Stimulated activated CD4-positive, alpha-beta T cell treated with anti-CD3 and anti-CD28 coated beads, Interleukin-4, amount 100 ng/mL, for 1 hour (primary cell): ENCODE results near the gene NPHP1.
"Not testable (repeated sequence)": the region's sequence is repeated elsewhere in the genome, so short reads cannot be mapped to it uniquely, and the experiment has no call there.

Experiments
- DNase-seq: peaks from one replicate; pipeline ENCODE4 v3.0.0-alpha.2; 2020

The NPHP1 gene

GRCh38 chr2:110204408-110205385, at the start of gene NPHP1:
Gene NPHP1, minus strand, starts transcription at chr2:110205013. Its CDS starts 45 bp downstream, at chr2:110204968.
- DNase-seq: peak; percentile 80

GRCh38 chr2:110248081-110248795, 43.4 kb upstream of the NPHP1 start:
- DNase-seq: not testable (repeated sequence)

- not testable (repeated sequence) for DNase-seq
Measured at GRCh38 chr2:110245488-110246435, 40.9 kb upstream of the NPHP1 start.

DNA sequence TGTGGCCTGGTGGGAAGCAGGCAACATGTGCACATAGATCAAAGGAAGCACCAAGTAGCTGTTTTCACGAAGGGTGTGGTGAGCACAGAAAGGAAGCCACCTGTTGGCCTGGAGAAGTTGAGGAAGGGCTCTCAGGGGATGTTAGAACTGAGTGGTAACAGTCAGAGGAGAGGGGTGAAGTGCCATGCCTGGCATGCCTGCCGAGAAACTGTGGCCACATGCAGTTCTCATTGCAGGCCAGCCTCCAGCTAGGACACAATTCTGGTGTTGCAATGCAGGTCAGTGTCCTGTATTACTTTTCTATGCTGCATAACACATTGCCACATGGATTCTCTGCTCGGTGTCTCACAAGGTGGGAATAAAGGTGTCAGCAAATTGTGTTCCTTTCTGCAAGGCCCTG, 38.5 kb upstream of the NPHP1 start:
- not testable (repeated sequence) for DNase-seq

- DNase-seq: not testable (repeated sequence)
Measured at GRCh38 chr2:110234514-110234913, 29.7 kb upstream of the NPHP1 start.

DNA sequence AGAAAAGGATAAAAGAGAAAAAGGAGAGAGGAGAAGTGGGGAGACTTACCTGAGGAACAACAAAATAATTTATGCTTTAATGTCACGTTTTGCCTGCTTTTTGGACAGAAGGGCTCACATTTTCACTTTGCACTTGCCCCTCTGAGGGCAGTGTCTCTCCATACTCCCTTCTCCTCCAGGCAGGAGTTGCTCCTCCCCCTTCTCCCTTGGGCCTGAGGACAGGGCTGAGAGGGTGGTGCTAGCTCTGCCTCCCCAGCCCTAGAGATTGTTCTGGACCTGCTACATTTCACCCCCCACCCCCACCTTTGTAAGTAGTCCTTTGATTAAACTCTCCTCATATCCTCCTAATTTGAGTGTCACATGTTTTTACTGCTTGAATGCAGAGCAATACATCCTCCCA, 25.1 kb upstream of the NPHP1 start:
- DNase-seq: not testable (repeated sequence)

DNA sequence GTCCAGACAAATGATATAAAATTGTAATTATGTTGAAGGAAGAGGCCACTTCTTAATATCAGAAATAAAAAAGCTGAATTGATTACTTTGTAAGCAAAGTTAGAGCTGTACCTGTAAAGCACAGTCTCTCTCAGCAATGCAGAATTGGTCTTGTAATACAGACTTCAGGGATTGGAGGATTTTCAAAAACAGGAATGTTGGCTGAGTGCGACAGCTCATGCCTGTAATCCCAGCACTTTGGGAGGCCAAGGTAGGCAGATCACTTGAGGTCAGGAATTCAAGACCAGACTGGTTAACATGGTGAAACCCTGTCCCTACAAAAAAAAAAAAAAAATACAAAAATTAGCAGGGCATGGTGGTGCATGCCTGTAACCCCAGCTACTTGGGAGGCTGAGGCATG, 17.8 kb upstream of the NPHP1 start:
- DNase-seq: not testable (repeated sequence)

- DNase-seq: no peak
Measured at GRCh38 chr2:110221938-110222337, 17.1 kb upstream of the NPHP1 start.

DNA sequence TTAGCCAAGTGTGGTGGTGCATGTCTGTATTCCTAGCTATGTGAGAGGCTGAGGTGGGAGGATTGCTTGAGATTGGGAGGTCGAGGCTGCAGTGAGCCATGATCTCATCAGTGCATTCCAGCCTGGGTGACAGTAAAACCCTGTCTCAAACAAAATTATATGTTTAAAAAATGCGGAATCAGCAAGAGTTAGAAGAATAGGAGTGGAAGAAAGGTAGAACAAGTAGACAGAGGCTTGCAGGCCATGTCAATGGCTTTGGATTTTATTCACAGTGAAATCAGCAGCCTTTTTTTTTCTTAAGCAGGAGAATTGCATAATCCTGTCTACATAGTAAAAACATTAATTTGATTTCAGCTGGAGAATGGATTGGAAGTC, 15.4 kb upstream of the NPHP1 start:
- no peak for DNase-seq

GRCh38 chr2:110219496-110220189, 14.8 kb upstream of the NPHP1 start:
- no peak for DNase-seq

GRCh38 chr2:110218889-110219288, 14.1 kb upstream of the NPHP1 start:
- not testable (repeated sequence) for DNase-seq

DNA sequence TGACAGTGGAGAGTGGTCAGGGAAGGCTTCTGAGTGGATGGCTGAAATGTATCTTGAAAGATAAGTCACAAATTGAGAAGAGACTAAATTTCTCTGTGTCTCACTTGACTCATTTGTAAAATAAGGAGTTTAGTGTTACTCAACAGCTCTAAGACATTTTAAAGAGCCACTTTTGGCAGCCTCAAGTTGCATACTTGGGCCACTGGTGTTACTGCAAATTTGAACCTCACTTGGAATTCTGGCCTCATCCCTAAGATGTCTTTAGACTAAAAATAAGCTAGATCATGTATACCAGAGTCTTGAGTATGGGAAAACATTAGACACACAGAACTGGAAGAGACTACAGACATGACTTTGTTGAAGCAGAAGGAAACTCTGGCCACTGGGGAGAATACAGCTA, 12.0 kb upstream of the NPHP1 start:
- DNase-seq: no peak

GRCh38 chr2:110216199-110216598, 11.4 kb upstream of the NPHP1 start:
- no peak for DNase-seq

DNA sequence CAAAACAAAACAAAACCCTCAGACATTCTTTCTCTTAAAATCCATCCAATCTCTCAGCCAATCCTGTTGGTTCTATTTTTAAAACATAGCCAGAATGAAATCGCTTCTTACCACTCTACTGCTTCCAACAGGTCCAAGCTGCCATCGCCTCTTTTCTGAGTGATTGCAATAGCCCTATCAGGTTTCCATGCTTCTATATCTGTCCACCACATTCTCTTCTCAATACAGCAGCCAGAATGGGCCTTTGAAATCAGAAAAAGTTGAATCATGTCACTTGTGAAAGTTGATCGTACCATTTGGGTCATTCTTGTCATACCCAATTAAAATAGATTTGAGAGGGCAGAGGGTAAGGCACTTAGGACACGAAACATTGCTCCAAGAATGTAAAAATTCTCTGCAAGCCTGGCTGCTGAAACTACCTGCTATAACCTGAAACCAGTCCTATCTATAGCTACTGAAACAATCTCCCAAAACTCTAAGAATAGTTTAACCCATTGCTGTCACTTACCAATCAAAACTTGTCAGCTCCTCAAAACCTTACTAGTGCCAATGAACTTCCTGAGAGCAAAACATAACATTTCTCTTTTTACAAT, 10.8 kb upstream of the NPHP1 start:
- no peak for DNase-seq

GRCh38 chr2:110215091-110215490, 10.3 kb upstream of the NPHP1 start:
- DNase-seq: no peak

- DNase-seq: not testable (repeated sequence)
Measured at GRCh38 chr2:110213522-110213921, 8.7 kb upstream of the NPHP1 start.

DNA sequence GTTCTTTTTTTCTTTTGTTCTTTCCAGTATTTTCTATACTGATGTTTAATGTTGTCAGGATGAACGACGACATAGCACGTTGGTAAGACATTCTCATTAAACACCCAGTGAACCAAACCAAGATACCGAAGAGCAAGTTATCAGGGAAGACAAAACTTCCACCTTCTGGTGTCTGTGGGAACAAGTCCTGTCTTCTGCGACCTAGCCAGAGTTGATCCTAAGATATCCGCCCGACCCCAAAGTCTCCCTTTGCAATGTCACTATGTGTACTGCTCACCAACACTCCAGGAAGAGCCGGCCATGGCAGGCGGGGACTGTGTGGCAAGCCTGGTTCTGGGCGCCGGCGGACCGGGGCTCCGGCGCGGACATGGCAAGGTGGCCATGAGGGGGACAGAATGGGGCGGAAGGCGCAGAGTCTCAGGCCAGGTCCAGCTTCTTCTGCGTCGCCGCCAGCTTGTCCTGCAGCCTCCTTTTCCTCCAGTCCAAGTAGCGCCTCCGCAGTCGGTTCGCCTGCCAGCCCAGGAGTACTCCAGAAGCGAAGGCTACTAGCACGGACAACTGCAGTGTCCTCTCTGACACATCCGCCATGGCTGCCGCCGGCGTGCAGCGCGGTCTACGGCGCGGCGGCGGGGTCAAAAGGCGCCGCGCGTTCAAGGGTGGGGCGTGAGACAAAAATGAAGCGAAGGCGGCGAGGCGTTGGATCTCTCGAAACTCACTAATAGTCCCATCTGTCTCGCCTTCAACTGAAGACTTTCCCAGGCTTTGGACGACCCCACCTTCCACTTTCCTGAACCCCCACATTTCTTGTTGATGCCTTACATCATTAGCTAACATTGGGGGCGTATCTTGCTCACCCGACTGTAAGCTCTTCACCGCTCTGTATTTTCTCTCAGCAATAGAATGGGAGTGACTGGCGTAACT, 7.4 kb upstream of the NPHP1 start, which contains the start of gene MTLN:
Gene MTLN (minus strand): TSS at position 610 of the 921 bp plus-strand sequence. CDS start 22 bp downstream, at position 588.
- DNase-seq: peak; percentile 61

DNA sequence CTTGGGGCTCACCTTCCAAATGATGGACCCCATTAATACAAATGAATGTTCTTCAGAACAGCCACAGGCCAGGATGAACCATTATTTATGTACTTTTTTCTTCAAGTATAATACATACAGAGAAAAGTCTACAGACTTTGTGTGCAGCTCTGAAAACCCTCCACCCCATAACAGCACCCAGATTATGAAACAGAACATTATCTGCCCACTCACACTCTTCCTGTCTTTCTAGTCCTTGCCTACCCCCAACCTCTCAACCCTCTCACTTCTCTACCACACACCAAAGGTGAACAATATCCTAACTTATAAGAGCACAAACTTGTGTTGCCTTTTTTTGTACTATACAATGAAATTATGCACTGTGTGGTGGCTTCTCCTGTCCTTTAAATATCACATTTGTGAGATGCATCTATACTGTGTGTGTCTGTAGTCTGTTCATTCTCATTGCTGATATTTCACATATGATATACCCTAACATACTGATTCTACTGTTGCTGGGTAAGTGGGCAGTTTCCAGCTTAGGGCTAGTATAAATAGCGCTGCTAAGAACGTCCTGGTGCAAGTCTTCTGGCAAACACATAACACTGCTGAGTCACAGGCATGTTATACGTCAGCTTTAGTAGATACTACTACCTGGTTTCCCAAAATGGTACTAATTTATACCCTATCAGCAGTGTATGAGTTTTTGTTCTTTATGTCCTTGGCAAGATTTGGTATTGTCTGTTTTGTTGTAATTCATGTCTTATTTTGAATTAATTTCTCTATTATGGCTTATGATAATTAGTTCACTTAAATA, 1.0 kb upstream of the NPHP1 start:
- DNase-seq: no peak

DNA sequence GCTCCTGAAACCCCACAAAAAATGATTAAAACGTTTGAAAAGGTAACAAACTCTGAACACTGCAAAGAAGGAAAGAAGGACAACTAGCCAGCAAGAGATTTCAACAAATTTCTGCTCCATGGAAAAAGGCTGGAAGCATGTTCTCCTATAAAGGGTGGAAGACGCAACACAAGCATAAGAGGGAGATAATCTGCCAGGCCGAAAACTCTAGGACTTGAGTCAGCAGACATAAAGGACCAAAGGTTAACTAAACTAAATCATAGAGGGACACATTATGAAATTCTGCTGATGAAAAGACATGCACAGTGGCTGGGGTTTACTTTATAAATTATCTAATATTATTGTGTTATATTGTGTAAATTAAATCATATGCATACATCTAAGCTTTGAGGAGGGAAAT, 6.8 kb downstream of the NPHP1 start:
- DNase-seq: no peak
